GM12864 (cell line): Measurements from ENCODE around the gene ARSD.
A peak's percentile ranks its signal among the peaks of the same experiment; 100 is the strongest.
"Not testable (repeated sequence)": the region's sequence is repeated elsewhere in the genome, so short reads cannot be mapped to it uniquely, and the experiment has no call there.

ENCODE experiments used
- DNase-seq: peaks from one replicate; pipeline ENCODE4 v3.0.0-alpha.2; 2011; ENCODE audit warnings: low read depth
- H3K4me3 ChIP-seq: 2 replicates; pipeline ENCODE4 v1.5.1; 2011; ENCODE audit warnings: mild to moderate bottlenecking, low read depth, low read length, control low read depth
- CTCF ChIP-seq: IDR thresholded peaks from 2 replicates; pipeline ENCODE4 v1.5.1; 2011; ENCODE audit warnings: low read depth, mild to moderate bottlenecking, moderate library complexity, low read length, control low read depth, inconsistent platforms; ENCODE audit errors: missing control alignments

ARSD gene

GRCh38 chrX:2928583-2929434, at the start of gene ARSD:
Gene ARSD (minus strand): TSS chrX:2929339. CDS start chrX:2929275, 64 bp downstream.
- TF ChIP-seq CTCF = no peak
- H3K4me3 ChIP-seq = peak within 1 kb of the TSS; percentile 61
- peak; percentile 40 for DNase-seq

GRCh38 chrX:2978639-2979038, 49.5 kb upstream of the ARSD start:
- H3K4me3 ChIP-seq, DNase-seq: not testable (repeated sequence)

GRCh38 chrX:2974961-2975360, 45.8 kb upstream of the ARSD start:
- no peak for DNase-seq
- TF ChIP-seq CTCF = no peak
- no peak overlapping the region for H3K4me3 ChIP-seq

- no peak overlapping the region for H3K4me3 ChIP-seq
- no peak for DNase-seq
- TF ChIP-seq CTCF = no peak
Measured at GRCh38 chrX:2972391-2972790, 43.3 kb upstream of the ARSD start.

GRCh38 chrX:2969021-2969420, 39.9 kb upstream of the ARSD start:
- no peak for TF ChIP-seq CTCF
- no peak for DNase-seq
- no peak overlapping the region for H3K4me3 ChIP-seq

GRCh38 chrX:2967998-2968909, 39.1 kb upstream of the ARSD start:
- H3K4me3 ChIP-seq = peak overlapping the region; percentile 27
- no peak for DNase-seq
- no peak for TF ChIP-seq CTCF

GRCh38 chrX:2967584-2967983, 38.4 kb upstream of the ARSD start:
- no peak overlapping the region for H3K4me3 ChIP-seq
- DNase-seq = no peak
- no peak for TF ChIP-seq CTCF
